ENCODE data around the gene NDUFAF3. TPM values are rescaled to one million over a fixed set of nuclear protein-coding genes. Genes with fewer than 3 reads are reported as not detected.

The NDUFAF3 gene
- total and polyA plus RNA-seq, 2 experiments from 2014 or later, result 49.9 to 118 TPM

DNA sequence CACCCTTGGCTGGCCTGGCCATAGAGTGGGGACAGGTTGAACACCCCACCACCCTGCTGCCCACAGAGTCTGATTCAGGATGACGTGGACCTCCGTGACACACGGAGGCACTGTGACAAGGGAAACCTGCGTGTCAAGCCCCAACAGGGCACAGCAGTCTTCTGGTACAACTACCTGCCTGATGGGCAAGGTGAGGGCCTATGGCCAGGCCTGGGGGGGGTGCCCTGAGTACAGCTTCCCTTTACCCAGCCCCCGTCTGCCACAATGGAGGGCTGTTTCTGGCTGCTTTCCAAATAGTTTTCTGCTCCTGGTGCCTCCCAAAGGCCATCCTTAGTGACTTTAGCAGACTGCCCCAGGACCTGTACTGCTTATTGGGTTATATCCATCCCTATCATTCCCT lies 15.9 kb upstream of the NDUFAF3 start:
- Histone ChIP-seq H3K27ac (ENCODE audit: low read depth) (no peak overlapping the region), H3K4me1 (ENCODE audit: insufficient read depth) (peaks cover 9% of the 10 kb centered on the region), H3K4me2 (peak overlapping the region; percentile 95), H2AFZ (no peak overlapping the region; the same call in 1 of the 2 replicates), H4K20me1 (replicated peaks; ENCODE audit: insufficient read depth) (peaks cover 18% of the 10 kb centered on the region), H3K79me2 (replicated peaks; ENCODE audit: insufficient read depth) (peaks cover 35% of the 10 kb centered on the region), H3K9me2 (ENCODE audit: insufficient read depth) (no peaks in the 10 kb centered on the region; the same call in 1 of the 2 replicates), H3K36me3 (ENCODE audit: insufficient read depth) (no peaks in the 10 kb centered on the region), H3K27me3 (ENCODE audit: insufficient read depth) (no peaks in the 10 kb centered on the region), H3F3A (replicated peaks; ENCODE audit: low read depth) (0 out of 2 replicates have a peak, but pooled peaks cover 5% of the 10 kb centered on the region), H3K4me3 (peak overlapping the region; percentile 99)
- Mint-ChIP-seq H3K27ac (no peak overlapping the region), H3K9me3 (peaks cover 3% of the 10 kb centered on the region; the same call in 2 of the 3 replicates), H3K4me1 (peaks cover 15% of the 10 kb centered on the region), H3K4me3 (peak overlapping the region; percentile 98), H3K36me3 (ENCODE audit: low read depth) (peaks cover 14% of the 10 kb centered on the region), H3K27me3 (ENCODE audit: insufficient read depth, low read depth, poor library complexity) (peaks cover 12% of the 10 kb centered on the region)
- DNase-seq (ENCODE audit: low spot score), result no peak
- ATAC-seq, result no peak
- no peak for TF ChIP-seq POLR2AphosphoS5 (IDR thresholded peaks at IDR 0.05; ENCODE audit: low read depth)

DNA sequence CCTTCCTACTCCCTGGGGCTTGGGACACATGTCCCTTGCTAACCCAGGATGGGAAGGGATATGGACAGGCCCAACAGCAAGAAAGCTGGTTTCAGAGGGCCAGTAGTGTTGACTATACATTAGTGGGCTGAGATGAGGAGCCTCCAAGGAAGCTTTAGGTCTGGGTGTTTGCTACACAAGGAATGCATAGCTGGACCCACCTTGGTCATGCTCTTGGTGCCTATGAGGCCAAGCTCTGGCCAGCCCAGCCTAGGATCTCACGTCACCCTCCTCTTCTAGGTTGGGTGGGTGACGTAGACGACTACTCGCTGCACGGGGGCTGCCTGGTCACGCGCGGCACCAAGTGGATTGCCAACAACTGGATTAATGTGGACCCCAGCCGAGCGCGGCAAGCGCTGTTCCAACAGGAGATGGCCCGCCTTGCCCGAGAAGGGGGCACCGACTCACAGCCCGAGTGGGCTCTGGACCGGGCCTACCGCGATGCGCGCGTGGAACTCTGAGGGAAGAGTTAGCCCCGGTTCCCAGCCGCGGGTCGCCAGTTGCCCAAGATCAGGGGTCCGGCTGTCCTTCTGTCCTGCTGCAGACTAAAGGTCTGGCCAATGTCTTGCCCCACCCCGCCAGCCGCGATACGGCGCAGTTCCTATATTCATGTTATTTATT lies 15.4 kb upstream of the NDUFAF3 start:
- Mint-ChIP-seq H3K27ac (peak overlapping the region; percentile 100), H3K36me3 (ENCODE audit: low read depth) (peaks cover 14% of the 10 kb centered on the region), H3K9me3 (peaks cover 3% of the 10 kb centered on the region; the same call in 2 of the 3 replicates), H3K4me1 (peaks cover 15% of the 10 kb centered on the region), H3K4me3 (peak overlapping the region; percentile 98), H3K27me3 (ENCODE audit: insufficient read depth, low read depth, poor library complexity) (peaks cover 12% of the 10 kb centered on the region)
- Histone ChIP-seq H3K27me3 (ENCODE audit: insufficient read depth) (no peaks in the 10 kb centered on the region), H3K4me1 (ENCODE audit: insufficient read depth) (peaks cover 9% of the 10 kb centered on the region), H3K4me2 (peak overlapping the region; percentile 95), H4K20me1 (replicated peaks; ENCODE audit: insufficient read depth) (peaks cover 23% of the 10 kb centered on the region), H3K27ac (ENCODE audit: low read depth) (no peak overlapping the region), H3K9me2 (ENCODE audit: insufficient read depth) (no peaks in the 10 kb centered on the region; the same call in 1 of the 2 replicates), H3K79me2 (replicated peaks; ENCODE audit: insufficient read depth) (peaks cover 41% of the 10 kb centered on the region), H3K4me3 (peak overlapping the region; percentile 99), H3K36me3 (ENCODE audit: insufficient read depth) (peaks cover 3% of the 10 kb centered on the region; the same call in 1 of the 2 replicates), H3F3A (replicated peaks; ENCODE audit: low read depth) (0 out of 2 replicates have a peak, but pooled peaks cover 5% of the 10 kb centered on the region), H2AFZ (peak overlapping the region; percentile 63; the same call in 1 of the 2 replicates)
- ATAC-seq (0 out of 3 replicates have a peak, but pooled peaks have one; percentile 0), DNase-seq (ENCODE audit: low spot score) (peak; percentile 21)
- TF ChIP-seq EZH2phosphoT487 (IDR thresholded peaks at IDR 0.05; ENCODE audit: unreplicated experiment), result no peak
- TF ChIP-seq NANOG (IDR thresholded peaks at IDR 0.05; ENCODE audit: borderline replicate concordance), result no peak
- no peak for TF ChIP-seq ZNF331 (CRISPR knock-in tag; IDR thresholded peaks at IDR 0.05; ENCODE audit: low read depth)
- TF ChIP-seq, protein P1, sequence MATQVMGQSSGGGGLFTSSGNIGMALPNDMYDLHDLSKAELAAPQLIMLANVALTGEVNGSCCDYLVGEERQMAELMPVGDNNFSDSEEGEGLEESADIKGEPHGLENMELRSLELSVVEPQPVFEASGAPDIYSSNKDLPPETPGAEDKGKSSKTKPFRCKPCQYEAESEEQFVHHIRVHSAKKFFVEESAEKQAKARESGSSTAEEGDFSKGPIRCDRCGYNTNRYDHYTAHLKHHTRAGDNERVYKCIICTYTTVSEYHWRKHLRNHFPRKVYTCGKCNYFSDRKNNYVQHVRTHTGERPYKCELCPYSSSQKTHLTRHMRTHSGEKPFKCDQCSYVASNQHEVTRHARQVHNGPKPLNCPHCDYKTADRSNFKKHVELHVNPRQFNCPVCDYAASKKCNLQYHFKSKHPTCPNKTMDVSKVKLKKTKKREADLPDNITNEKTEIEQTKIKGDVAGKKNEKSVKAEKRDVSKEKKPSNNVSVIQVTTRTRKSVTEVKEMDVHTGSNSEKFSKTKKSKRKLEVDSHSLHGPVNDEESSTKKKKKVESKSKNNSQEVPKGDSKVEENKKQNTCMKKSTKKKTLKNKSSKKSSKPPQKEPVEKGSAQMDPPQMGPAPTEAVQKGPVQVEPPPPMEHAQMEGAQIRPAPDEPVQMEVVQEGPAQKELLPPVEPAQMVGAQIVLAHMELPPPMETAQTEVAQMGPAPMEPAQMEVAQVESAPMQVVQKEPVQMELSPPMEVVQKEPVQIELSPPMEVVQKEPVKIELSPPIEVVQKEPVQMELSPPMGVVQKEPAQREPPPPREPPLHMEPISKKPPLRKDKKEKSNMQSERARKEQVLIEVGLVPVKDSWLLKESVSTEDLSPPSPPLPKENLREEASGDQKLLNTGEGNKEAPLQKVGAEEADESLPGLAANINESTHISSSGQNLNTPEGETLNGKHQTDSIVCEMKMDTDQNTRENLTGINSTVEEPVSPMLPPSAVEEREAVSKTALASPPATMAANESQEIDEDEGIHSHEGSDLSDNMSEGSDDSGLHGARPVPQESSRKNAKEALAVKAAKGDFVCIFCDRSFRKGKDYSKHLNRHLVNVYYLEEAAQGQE (IDR thresholded peaks at IDR 0.05; ENCODE audit: unreplicated experiment), result no peak
- TF ChIP-seq, protein P2, sequence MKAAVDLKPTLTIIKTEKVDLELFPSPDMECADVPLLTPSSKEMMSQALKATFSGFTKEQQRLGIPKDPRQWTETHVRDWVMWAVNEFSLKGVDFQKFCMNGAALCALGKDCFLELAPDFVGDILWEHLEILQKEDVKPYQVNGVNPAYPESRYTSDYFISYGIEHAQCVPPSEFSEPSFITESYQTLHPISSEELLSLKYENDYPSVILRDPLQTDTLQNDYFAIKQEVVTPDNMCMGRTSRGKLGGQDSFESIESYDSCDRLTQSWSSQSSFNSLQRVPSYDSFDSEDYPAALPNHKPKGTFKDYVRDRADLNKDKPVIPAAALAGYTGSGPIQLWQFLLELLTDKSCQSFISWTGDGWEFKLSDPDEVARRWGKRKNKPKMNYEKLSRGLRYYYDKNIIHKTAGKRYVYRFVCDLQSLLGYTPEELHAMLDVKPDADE (IDR thresholded peaks at IDR 0.05), result no peak
- no peak for TF ChIP-seq POLR2AphosphoS5 (IDR thresholded peaks at IDR 0.05; ENCODE audit: low read depth)
- TF ChIP-seq, protein P3, sequence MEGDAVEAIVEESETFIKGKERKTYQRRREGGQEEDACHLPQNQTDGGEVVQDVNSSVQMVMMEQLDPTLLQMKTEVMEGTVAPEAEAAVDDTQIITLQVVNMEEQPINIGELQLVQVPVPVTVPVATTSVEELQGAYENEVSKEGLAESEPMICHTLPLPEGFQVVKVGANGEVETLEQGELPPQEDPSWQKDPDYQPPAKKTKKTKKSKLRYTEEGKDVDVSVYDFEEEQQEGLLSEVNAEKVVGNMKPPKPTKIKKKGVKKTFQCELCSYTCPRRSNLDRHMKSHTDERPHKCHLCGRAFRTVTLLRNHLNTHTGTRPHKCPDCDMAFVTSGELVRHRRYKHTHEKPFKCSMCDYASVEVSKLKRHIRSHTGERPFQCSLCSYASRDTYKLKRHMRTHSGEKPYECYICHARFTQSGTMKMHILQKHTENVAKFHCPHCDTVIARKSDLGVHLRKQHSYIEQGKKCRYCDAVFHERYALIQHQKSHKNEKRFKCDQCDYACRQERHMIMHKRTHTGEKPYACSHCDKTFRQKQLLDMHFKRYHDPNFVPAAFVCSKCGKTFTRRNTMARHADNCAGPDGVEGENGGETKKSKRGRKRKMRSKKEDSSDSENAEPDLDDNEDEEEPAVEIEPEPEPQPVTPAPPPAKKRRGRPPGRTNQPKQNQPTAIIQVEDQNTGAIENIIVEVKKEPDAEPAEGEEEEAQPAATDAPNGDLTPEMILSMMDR (conservative IDR thresholded peaks at IDR 0.05; ENCODE audit: low read depth in 2 of 2), result no peak
